Measurements from ENCODE around the gene IL37.
"Not testable (repeated sequence)": the region's sequence is repeated elsewhere in the genome, so short reads cannot be mapped to it uniquely, and the experiment has no call there.

Gene IL37

DNA sequence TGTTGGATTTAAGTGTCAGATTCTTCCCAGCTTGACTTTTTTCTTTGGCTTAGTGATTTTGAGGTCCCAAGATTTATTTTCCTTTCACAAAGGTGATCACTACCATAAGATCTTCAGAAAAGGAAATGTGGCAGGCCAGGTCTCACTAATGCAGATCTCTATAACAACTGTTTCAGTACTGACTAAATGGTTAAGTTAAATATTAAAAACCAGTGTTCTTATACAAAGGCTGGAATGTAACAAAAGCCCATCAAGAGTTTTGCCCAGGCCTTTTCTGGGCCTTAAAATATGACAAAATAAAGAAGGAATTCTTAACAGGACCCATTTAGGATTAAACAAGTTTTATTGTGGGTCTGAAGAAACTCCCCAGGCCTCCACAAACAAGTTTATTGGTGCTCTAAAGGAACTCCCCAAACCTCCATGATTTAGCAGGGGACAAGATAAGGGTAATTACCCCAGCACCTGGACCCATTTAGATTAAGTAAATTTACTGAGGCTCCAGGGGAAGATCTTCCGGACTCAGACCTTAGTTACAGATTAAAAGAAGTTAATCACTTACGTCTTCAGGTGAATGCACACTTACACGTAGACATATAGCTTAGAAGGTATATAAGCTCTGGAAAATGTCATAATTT is 9.4 kb upstream of the IL37 start:
- not testable (repeated sequence) for ATAC-seq

DNA sequence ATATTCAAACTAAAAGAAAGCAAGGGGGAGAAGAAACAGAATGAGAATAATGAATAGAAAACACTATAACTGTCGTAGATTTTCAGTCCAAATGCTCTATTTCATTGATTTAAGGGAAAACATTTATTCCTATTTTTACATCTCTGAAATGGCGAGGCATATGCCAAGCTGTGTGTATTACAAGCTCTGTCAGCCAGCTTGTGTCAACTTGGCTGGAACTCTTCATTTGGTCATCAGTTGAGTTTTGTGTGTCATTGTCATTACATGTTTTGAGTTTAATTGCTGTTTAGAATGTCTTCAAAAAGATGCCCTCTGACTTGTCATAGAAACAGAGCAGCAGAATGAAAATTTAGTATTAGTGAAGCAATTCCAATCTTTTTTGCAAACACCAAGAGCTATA is 8.1 kb upstream of the IL37 start:
- no peak for ATAC-seq
- TF ChIP-seq ESRRG (CRISPR knock-in tag; IDR thresholded peaks at IDR 0.05) = no peak
- no peak for TF ChIP-seq SNAI2 (CRISPR knock-in tag; IDR thresholded peaks at IDR 0.05)
- no peak for TF ChIP-seq BACH2 (CRISPR knock-in tag; IDR thresholded peaks at IDR 0.05; ENCODE audit: borderline replicate concordance)
- no peak for TF ChIP-seq ZNF70 (CRISPR knock-in tag; IDR thresholded peaks at IDR 0.05)
- no peak for TF ChIP-seq GLIS3 (CRISPR knock-in tag; IDR thresholded peaks at IDR 0.05)
- TF ChIP-seq, protein P1, sequence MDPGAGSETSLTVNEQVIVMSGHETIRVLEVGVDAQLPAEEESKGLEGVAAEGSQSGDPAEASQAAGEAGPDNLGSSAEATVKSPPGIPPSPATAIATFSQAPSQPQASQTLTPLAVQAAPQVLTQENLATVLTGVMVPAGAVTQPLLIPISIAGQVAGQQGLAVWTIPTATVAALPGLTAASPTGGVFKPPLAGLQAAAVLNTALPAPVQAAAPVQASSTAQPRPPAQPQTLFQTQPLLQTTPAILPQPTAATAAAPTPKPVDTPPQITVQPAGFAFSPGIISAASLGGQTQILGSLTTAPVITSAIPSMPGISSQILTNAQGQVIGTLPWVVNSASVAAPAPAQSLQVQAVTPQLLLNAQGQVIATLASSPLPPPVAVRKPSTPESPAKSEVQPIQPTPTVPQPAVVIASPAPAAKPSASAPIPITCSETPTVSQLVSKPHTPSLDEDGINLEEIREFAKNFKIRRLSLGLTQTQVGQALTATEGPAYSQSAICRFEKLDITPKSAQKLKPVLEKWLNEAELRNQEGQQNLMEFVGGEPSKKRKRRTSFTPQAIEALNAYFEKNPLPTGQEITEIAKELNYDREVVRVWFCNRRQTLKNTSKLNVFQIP (CRISPR knock-in tag; IDR thresholded peaks at IDR 0.05; ENCODE audit: borderline replicate concordance, low read depth) = no peak
- TF ChIP-seq, protein P2, sequence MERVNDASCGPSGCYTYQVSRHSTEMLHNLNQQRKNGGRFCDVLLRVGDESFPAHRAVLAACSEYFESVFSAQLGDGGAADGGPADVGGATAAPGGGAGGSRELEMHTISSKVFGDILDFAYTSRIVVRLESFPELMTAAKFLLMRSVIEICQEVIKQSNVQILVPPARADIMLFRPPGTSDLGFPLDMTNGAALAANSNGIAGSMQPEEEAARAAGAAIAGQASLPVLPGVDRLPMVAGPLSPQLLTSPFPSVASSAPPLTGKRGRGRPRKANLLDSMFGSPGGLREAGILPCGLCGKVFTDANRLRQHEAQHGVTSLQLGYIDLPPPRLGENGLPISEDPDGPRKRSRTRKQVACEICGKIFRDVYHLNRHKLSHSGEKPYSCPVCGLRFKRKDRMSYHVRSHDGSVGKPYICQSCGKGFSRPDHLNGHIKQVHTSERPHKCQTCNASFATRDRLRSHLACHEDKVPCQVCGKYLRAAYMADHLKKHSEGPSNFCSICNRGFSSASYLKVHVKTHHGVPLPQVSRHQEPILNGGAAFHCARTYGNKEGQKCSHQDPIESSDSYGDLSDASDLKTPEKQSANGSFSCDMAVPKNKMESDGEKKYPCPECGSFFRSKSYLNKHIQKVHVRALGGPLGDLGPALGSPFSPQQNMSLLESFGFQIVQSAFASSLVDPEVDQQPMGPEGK (CRISPR knock-in tag; IDR thresholded peaks at IDR 0.05; ENCODE audit: borderline replicate concordance) = no peak
- no peak for TF ChIP-seq ZFP3 (CRISPR knock-in tag; IDR thresholded peaks at IDR 0.05)

DNA sequence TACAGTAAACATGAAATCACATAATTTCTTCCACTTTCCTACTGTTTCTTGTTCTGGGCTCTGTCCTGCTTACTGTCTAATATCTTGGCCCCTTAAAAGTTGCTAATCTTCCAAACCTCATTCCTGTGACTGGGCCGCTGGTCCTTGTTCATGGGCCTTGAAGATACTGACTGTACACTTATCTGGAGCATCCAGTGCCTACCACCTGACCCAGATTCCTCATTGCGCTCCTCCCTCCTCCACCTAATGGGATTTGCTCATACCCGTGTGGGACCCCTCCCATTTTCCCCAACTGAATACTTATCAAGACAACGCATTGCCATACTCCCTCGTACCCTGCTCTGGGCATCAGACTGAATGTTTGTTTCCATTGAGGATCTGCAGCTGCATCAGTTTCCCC is 6.1 kb upstream of the IL37 start:
- ATAC-seq = no peak
- TF ChIP-seq ARNTL (CRISPR knock-in tag; IDR thresholded peaks at IDR 0.05; ENCODE audit: borderline replicate concordance, low read depth) (no peak), TOX (CRISPR knock-in tag; IDR thresholded peaks at IDR 0.05; ENCODE audit: borderline replicate concordance) (no peak), ZNF8 (CRISPR knock-in tag; IDR thresholded peaks at IDR 0.05) (no peak), ESRRG (CRISPR knock-in tag; IDR thresholded peaks at IDR 0.05) (no peak), ZNF565 (CRISPR knock-in tag; conservative IDR thresholded peaks at IDR 0.05; ENCODE audit: low read depth) (no peak), TCF4 (CRISPR knock-in tag; IDR thresholded peaks at IDR 0.05; ENCODE audit: borderline replicate concordance) (no peak), ZFP3 (CRISPR knock-in tag; IDR thresholded peaks at IDR 0.05) (no peak), ZC3H10 (CRISPR knock-in tag; IDR thresholded peaks at IDR 0.05) (no peak)
- TF ChIP-seq, protein P2 (CRISPR knock-in tag; IDR thresholded peaks at IDR 0.05; ENCODE audit: borderline replicate concordance) = no peak
- TF ChIP-seq, protein P3, sequence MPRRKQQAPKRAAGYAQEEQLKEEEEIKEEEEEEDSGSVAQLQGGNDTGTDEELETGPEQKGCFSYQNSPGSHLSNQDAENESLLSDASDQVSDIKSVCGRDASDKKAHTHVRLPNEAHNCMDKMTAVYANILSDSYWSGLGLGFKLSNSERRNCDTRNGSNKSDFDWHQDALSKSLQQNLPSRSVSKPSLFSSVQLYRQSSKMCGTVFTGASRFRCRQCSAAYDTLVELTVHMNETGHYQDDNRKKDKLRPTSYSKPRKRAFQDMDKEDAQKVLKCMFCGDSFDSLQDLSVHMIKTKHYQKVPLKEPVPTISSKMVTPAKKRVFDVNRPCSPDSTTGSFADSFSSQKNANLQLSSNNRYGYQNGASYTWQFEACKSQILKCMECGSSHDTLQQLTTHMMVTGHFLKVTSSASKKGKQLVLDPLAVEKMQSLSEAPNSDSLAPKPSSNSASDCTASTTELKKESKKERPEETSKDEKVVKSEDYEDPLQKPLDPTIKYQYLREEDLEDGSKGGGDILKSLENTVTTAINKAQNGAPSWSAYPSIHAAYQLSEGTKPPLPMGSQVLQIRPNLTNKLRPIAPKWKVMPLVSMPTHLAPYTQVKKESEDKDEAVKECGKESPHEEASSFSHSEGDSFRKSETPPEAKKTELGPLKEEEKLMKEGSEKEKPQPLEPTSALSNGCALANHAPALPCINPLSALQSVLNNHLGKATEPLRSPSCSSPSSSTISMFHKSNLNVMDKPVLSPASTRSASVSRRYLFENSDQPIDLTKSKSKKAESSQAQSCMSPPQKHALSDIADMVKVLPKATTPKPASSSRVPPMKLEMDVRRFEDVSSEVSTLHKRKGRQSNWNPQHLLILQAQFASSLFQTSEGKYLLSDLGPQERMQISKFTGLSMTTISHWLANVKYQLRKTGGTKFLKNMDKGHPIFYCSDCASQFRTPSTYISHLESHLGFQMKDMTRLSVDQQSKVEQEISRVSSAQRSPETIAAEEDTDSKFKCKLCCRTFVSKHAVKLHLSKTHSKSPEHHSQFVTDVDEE (CRISPR knock-in tag; IDR thresholded peaks at IDR 0.05) = no peak
- TF ChIP-seq, protein P1 (CRISPR knock-in tag; IDR thresholded peaks at IDR 0.05; ENCODE audit: borderline replicate concordance, low read depth) = no peak

DNA sequence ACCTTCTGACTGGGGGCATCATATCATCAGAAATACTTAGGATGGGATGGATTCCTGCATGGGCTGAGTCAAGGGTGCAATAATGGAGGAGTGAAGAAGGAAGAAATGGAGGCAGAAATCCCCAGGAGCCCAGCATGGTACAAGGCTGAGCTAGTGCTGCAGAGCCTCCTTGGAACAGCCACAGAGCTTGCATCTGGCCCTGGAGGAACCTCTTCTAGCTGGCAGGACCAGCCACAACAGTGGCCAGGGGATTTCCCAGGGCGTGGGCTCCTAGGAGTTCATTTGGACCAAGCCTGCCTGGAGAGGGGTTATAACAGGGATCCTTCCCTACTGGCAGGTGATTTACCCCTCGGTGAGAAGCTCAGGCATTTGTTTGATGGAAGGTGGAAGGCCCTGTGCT is 4.7 kb upstream of the IL37 start:
- TF ChIP-seq RARB (CRISPR knock-in tag; IDR thresholded peaks at IDR 0.05) (no peak), TOX (CRISPR knock-in tag; IDR thresholded peaks at IDR 0.05; ENCODE audit: borderline replicate concordance) (no peak), PPARA (CRISPR knock-in tag; IDR thresholded peaks at IDR 0.05; ENCODE audit: borderline replicate concordance) (no peak), ZC3H10 (CRISPR knock-in tag; IDR thresholded peaks at IDR 0.05) (no peak), BACH2 (CRISPR knock-in tag; IDR thresholded peaks at IDR 0.05; ENCODE audit: borderline replicate concordance) (no peak), ZNF565 (CRISPR knock-in tag; conservative IDR thresholded peaks at IDR 0.05; ENCODE audit: low read depth) (no peak), ESRRG (CRISPR knock-in tag; IDR thresholded peaks at IDR 0.05) (no peak)
- ATAC-seq = no peak

All from SK-N-SH treated with all-trans-retinoic acid at 6 μM for 48 hours (cell line).